ENCODE results near the gene NEK1.
"Not testable (repeated sequence)": the region's sequence is repeated elsewhere in the genome, so short reads cannot be mapped to it uniquely, and the experiment has no call there.

The NEK1 gene

GRCh38 chr4:169627307-169627706 is 14.9 kb upstream of the NEK1 start:
- no peak for DNase-seq

GRCh38 chr4:169626331-169627282 is 14.2 kb upstream of the NEK1 start:
- no peak for DNase-seq

- no peak for DNase-seq
Measured at GRCh38 chr4:169625886-169626285, 13.5 kb upstream of the NEK1 start.

- not testable (repeated sequence) for DNase-seq
Measured at GRCh38 chr4:169624012-169624411, 11.6 kb upstream of the NEK1 start.

- DNase-seq: no peak
Measured at GRCh38 chr4:169622566-169622965, 10.2 kb upstream of the NEK1 start.

- DNase-seq: peak; percentile 35
Measured at GRCh38 chr4:169621731-169622492, 9.5 kb upstream of the NEK1 start.

GRCh38 chr4:169620880-169621248 is 8.5 kb upstream of the NEK1 start:
- DNase-seq: no peak

GRCh38 chr4:169619958-169620879 is 7.8 kb upstream of the NEK1 start, which contains the start of gene CLCN3:
CLCN3 (plus strand) TSS chr4:169620578; CDS start chr4:169635929, 15,351 bp downstream.
- DNase-seq: peak; percentile 97

GRCh38 chr4:169619518-169619957 is 7.2 kb upstream of the NEK1 start:
- peak; percentile 34 for DNase-seq

- no peak for DNase-seq
Measured at GRCh38 chr4:169618986-169619385, 6.6 kb upstream of the NEK1 start.

- DNase-seq: peak; percentile 54
Measured at GRCh38 chr4:169618286-169618685, 5.9 kb upstream of the NEK1 start.

GRCh38 chr4:169617306-169617705 is 4.9 kb upstream of the NEK1 start:
- no peak for DNase-seq

- no peak for DNase-seq
Measured at GRCh38 chr4:169616846-169617245, 4.5 kb upstream of the NEK1 start.

GRCh38 chr4:169615467-169616106 is 3.2 kb upstream of the NEK1 start:
- DNase-seq: no peak

GRCh38 chr4:169612871-169613859 is 782 bp upstream of the NEK1 start:
- DNase-seq: peak; percentile 75

- no peak for DNase-seq
Measured at GRCh38 chr4:169611157-169611556, 1.2 kb downstream of the NEK1 start.

- DNase-seq: no peak
Measured at GRCh38 chr4:169604903-169605331, 7.5 kb downstream of the NEK1 start.

- DNase-seq: peak; percentile 65
Measured at GRCh38 chr4:169604131-169604900, 8.1 kb downstream of the NEK1 start.

GRCh38 chr4:169603312-169603711 is 9.1 kb downstream of the NEK1 start:
- no peak for DNase-seq

Data from fibroblast of skin of scalp (primary cell).